K562 (cell line): ENCODE measurements around the gene C1orf56. TPM values are rescaled to one million over a fixed set of nuclear protein-coding genes. Genes with fewer than 3 reads are reported as not detected.

ENCODE experiments used
- CBX1 ChIP-seq: sonication (generic); IDR thresholded peaks from 2 replicates; pipeline ENCODE4 v1.6.1; 2016; ENCODE audit warnings: antibody characterized with exemption, low read depth, mild to moderate bottlenecking
- CREB3L1 ChIP-seq: fragments of 450-650 bp; IDR thresholded peaks from 2 replicates; pipeline ENCODE4 v1.6.1; 2014; ENCODE audit warnings: low read depth, mild to moderate bottlenecking, moderate library complexity, borderline replicate concordance
- ETV1 ChIP-seq: fragments of 450-650 bp; conservative IDR thresholded peaks from 2 replicates; pipeline ENCODE4 v1.6.1; 2016; ENCODE audit warnings: missing genetic modification characterization, control low read depth, low read depth, missing compliant biosample characterization
- FOXJ2 ChIP-seq: fragments of 200-800 bp; sonication (Bioruptor generic); IDR thresholded peaks from 2 replicates; pipeline ENCODE4 v1.6.1; 2016; ENCODE audit warnings: missing genetic modification characterization, missing compliant biosample characterization
- HDAC1 ChIP-seq, 2 experiments: fragments of 450-650 bp; IDR thresholded peaks; 2 replicates each; pipeline ENCODE4 v1.6.1; 2016 to 2017; ENCODE audit warnings: inconsistent platforms in 1 of 2, mild to moderate bottlenecking in 1 of 2, moderate library complexity in 1 of 2
- SAP30 ChIP-seq: fragments of 200-600 bp; sonication (generic); IDR thresholded peaks from 2 replicates; pipeline ENCODE4 v1.6.1; 2012; ENCODE audit warnings: borderline replicate concordance, low read depth, mild to moderate bottlenecking, moderate library complexity, low read length, control low read depth, inconsistent platforms; ENCODE audit not compliant: insufficient read depth, poor library complexity, severe bottlenecking
- SMARCC2 ChIP-seq: fragments of 450-650 bp; IDR thresholded peaks from 2 replicates; pipeline ENCODE4 v1.6.1; 2017; ENCODE audit warnings: antibody characterized with exemption, moderate library complexity, mild to moderate bottlenecking, low read depth
- SMC3 ChIP-seq: conservative IDR thresholded peaks from 2 replicates; pipeline ENCODE4 v1.6.1; 2011; ENCODE audit warnings: low read depth, low read length, improper control_type of control experiment; ENCODE audit not compliant: insufficient read depth
- TFAP4 ChIP-seq: sonication (generic); formaldehyde crosslinking; IDR thresholded peaks from 2 replicates; pipeline ENCODE4 v1.8.0; 2022; ENCODE audit warnings: missing genetic modification reagents, mild to moderate bottlenecking, moderate library complexity, borderline replicate concordance
- XRCC5 ChIP-seq: fragments of 200-400 bp; formaldehyde crosslinking; IDR thresholded peaks from 2 replicates; pipeline ENCODE4 v1.6.1; 2017; ENCODE audit warnings: low read depth, mild to moderate bottlenecking, low read length
- ZBTB12 ChIP-seq: fragments of 250-450 bp; sonication (Bioruptor Pico); IDR thresholded peaks from 2 replicates; pipeline ENCODE4 v1.4.0; 2020
- ZBTB43 ChIP-seq: sonication (generic); formaldehyde crosslinking; IDR thresholded peaks from 2 replicates; pipeline ENCODE4 v1.8.0; 2023; ENCODE audit warnings: mild to moderate bottlenecking, missing genetic modification reagents
- ZNF24 ChIP-seq: fragments of 450-650 bp; IDR thresholded peaks from 2 replicates; pipeline ENCODE4 v1.6.1; 2016
- ZNF445 ChIP-seq: fragments of 250-450 bp; sonication (Bioruptor Pico); IDR thresholded peaks from 2 replicates; pipeline ENCODE4 v1.4.0; 2020; ENCODE audit warnings: low read depth, mild to moderate bottlenecking, moderate library complexity
- ZNF609 ChIP-seq: sonication (generic); formaldehyde crosslinking; IDR thresholded peaks from 2 replicates; pipeline ENCODE4 v1.8.1; 2023; ENCODE audit warnings: missing genetic modification reagents, mild to moderate bottlenecking, borderline replicate concordance
- ZNF695 ChIP-seq: fragments of 450-650 bp; formaldehyde crosslinking; IDR thresholded peaks from 2 replicates; pipeline ENCODE4 v1.4.0; 2020; ENCODE audit warnings: mild to moderate bottlenecking, moderate library complexity
- polyA plus RNA-seq, 8 experiments: library from polyadenylated mRNA; depleted of rRNA in 4 of 8; stranded (reverse) in 5 of 8; unstranded in 3 of 8; fragments of >200 nt; fragmentation: Nextera tagmentation in 2 of 8; fragmentation: Illumina TruSeq in 1 of 8; extraction: Ambion mirVana in 2 of 8; extraction: Trizol in 1 of 8; gene quantifications; 2 replicates each; pipeline versions ENCODE4 v1.2.1 to v1.2.3, GENCODE V29; 2011 to 2014; ENCODE audit warnings: inconsistent platforms in 1 of 8, missing spikeins in 1 of 8
- total RNA-seq, 7 experiments: library from RNA; depleted of rRNA in 6 of 7; stranded (reverse); fragments of >200 nt in 6 of 7; fragmentation: Illumina TruSeq in 2 of 7; extraction: Trizol in 2 of 7; gene quantifications; 2 replicates each; pipeline versions ENCODE4 v1.2.1 to v1.2.3, GENCODE V29; 2011 to 2021; ENCODE audit warnings: low replicate concordance in 1 of 7

The C1orf56 gene
- total and polyA plus RNA-seq, 9 of the 15 experiments (the other 6 are each of a cell fraction or from before 2014, with no cell fraction given): 0.18 to 15.7 (median 1.1) TPM

- TF ChIP-seq XRCC5: peak; percentile 98
- TF ChIP-seq HDAC1 (IDR thresholded peaks at IDR 0.05): peak; percentile 54 to 77; a peak in 3 of 4 replicates
- peak; percentile 90 for TF ChIP-seq CREB3L1
- TF ChIP-seq ETV1 (tag): peak; percentile 97
- peak; percentile 91; the same call in 1 of the 2 replicates for TF ChIP-seq ZNF609 (CRISPR knock-in tag)
- peak; percentile 33 for TF ChIP-seq CBX1
- TF ChIP-seq FOXJ2: peak; percentile 70
- peak; percentile 72 for TF ChIP-seq ZBTB43 (CRISPR knock-in tag)
- 0 out of 2 replicates have a peak, but pooled peaks have one; percentile 17 for TF ChIP-seq SMC3
- TF ChIP-seq ZNF445: no peak
- peak; percentile 68; the same call in 1 of the 2 replicates for TF ChIP-seq ZNF24
- TF ChIP-seq ZBTB12 (CRISPR knock-in tag): peak; percentile 88
- TF ChIP-seq ZNF695 (CRISPR knock-in tag): no peak
- TF ChIP-seq SMARCC2: peak; percentile 26; the same call in 1 of the 2 replicates
- peak; percentile 81 for TF ChIP-seq TFAP4 (CRISPR knock-in tag)
- TF ChIP-seq SAP30: peak; percentile 19
Measured at GRCh38 chr1:151070474-151071276, 23.1 kb downstream of the C1orf56 start, which contains the start of gene GABPB2 (continued).
